Ishikawa (cell line): ENCODE measurements around the gene ELP5.

Experiments
- CEBPB ChIP-seq: IDR thresholded peaks from 2 replicates; pipeline ENCODE4 v1.6.1; 2012
- EP300 ChIP-seq: IDR thresholded peaks from 2 replicates; pipeline ENCODE4 v1.6.1; 2012; ENCODE audit warnings: borderline replicate concordance
- FOXM1 ChIP-seq: IDR thresholded peaks from 2 replicates; pipeline ENCODE4 v1.6.1; 2012; ENCODE audit warnings: low read depth, borderline replicate concordance
- NFIC ChIP-seq: IDR thresholded peaks from 2 replicates; pipeline ENCODE4 v1.6.1; 2012
- TF ChIP-seq, protein P1 (sequence below): IDR thresholded peaks from 2 replicates; pipeline ENCODE4 v1.6.1; 2012
- TF ChIP-seq, protein P2 (sequence below): IDR thresholded peaks from 2 replicates; pipeline ENCODE4 v1.6.1; 2012; ENCODE audit warnings: low read depth, mild to moderate bottlenecking
- TF ChIP-seq, protein P3 (sequence below): IDR thresholded peaks from 2 replicates; pipeline ENCODE4 v1.6.1; 2012

DNA sequence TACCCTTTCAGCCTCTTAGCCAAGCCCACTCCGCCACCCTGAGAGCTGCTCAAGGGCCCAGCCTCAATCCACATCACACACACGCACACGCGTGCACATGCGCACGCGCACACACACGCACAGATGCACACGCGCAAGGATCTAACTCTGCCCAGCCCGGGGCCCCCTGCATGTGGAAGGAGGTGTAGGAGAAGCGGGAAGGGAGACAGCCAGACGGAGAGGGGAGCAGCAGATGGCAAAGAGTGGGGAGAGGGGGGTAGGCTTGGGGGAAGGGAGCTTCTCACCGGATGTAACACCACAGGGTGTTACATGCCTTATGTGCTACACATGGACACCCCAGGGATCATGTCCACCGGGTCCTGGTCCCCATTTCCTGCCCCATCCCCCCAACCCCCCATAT, 47.7 kb upstream of the ELP5 start:
- TF ChIP-seq EP300 (no peak), FOXM1 (no peak), CEBPB (no peak), NFIC (no peak)
- TF ChIP-seq, protein P1, sequence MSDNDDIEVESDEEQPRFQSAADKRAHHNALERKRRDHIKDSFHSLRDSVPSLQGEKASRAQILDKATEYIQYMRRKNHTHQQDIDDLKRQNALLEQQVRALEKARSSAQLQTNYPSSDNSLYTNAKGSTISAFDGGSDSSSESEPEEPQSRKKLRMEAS: no peak
- TF ChIP-seq, protein P2, sequence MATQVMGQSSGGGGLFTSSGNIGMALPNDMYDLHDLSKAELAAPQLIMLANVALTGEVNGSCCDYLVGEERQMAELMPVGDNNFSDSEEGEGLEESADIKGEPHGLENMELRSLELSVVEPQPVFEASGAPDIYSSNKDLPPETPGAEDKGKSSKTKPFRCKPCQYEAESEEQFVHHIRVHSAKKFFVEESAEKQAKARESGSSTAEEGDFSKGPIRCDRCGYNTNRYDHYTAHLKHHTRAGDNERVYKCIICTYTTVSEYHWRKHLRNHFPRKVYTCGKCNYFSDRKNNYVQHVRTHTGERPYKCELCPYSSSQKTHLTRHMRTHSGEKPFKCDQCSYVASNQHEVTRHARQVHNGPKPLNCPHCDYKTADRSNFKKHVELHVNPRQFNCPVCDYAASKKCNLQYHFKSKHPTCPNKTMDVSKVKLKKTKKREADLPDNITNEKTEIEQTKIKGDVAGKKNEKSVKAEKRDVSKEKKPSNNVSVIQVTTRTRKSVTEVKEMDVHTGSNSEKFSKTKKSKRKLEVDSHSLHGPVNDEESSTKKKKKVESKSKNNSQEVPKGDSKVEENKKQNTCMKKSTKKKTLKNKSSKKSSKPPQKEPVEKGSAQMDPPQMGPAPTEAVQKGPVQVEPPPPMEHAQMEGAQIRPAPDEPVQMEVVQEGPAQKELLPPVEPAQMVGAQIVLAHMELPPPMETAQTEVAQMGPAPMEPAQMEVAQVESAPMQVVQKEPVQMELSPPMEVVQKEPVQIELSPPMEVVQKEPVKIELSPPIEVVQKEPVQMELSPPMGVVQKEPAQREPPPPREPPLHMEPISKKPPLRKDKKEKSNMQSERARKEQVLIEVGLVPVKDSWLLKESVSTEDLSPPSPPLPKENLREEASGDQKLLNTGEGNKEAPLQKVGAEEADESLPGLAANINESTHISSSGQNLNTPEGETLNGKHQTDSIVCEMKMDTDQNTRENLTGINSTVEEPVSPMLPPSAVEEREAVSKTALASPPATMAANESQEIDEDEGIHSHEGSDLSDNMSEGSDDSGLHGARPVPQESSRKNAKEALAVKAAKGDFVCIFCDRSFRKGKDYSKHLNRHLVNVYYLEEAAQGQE: no peak
- TF ChIP-seq, protein P3, sequence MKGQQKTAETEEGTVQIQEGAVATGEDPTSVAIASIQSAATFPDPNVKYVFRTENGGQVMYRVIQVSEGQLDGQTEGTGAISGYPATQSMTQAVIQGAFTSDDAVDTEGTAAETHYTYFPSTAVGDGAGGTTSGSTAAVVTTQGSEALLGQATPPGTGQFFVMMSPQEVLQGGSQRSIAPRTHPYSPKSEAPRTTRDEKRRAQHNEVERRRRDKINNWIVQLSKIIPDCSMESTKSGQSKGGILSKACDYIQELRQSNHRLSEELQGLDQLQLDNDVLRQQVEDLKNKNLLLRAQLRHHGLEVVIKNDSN: no peak
